Upper lobe of left lung (tissue), 4 donors: ENCODE data around the gene MAD1L1.

ENCODE experiments used
- CTCF ChIP-seq, 6 experiments: fragments of 450-650 bp in 4 of 6; fragments of 200-600 bp in 2 of 6; sonication (generic) in 2 of 6; IDR thresholded peaks; one replicate each; pipeline ENCODE4 v1.5.1; 2016 to 2019; ENCODE audit warnings: antibody characterized with exemption in 6 of 6
- POLR2A ChIP-seq, 4 donors: fragments of 450-650 bp; IDR thresholded peaks; one replicate each; pipeline ENCODE4 v1.5.1; 2016 to 2017; ENCODE audit warnings: antibody characterized with exemption in 4 of 4, mild to moderate bottlenecking in 2 of 4
- POLR2AphosphoS5 ChIP-seq, 2 donors: sonication (generic); formaldehyde crosslinking; IDR thresholded peaks; one replicate each; pipeline ENCODE4 v1.5.1; 2017; ENCODE audit warnings: antibody characterized with exemption in 2 of 2

GRCh38 chr7:1894906-1895663, 337.7 kb downstream of the MAD1L1 start:
- no peak for TF ChIP-seq CTCF (IDR thresholded peaks at IDR 0.05)
- no peak for TF ChIP-seq POLR2A (IDR thresholded peaks at IDR 0.05)
- no peak for TF ChIP-seq POLR2AphosphoS5 (IDR thresholded peaks at IDR 0.05)
